ENCODE data around the gene PHC2. TPM values are rescaled to one million over a fixed set of nuclear protein-coding genes. Genes with fewer than 3 reads are reported as not detected.

PHC2 gene
- total RNA-seq, 1 experiment from 2014 or later = 176 TPM

DNA sequence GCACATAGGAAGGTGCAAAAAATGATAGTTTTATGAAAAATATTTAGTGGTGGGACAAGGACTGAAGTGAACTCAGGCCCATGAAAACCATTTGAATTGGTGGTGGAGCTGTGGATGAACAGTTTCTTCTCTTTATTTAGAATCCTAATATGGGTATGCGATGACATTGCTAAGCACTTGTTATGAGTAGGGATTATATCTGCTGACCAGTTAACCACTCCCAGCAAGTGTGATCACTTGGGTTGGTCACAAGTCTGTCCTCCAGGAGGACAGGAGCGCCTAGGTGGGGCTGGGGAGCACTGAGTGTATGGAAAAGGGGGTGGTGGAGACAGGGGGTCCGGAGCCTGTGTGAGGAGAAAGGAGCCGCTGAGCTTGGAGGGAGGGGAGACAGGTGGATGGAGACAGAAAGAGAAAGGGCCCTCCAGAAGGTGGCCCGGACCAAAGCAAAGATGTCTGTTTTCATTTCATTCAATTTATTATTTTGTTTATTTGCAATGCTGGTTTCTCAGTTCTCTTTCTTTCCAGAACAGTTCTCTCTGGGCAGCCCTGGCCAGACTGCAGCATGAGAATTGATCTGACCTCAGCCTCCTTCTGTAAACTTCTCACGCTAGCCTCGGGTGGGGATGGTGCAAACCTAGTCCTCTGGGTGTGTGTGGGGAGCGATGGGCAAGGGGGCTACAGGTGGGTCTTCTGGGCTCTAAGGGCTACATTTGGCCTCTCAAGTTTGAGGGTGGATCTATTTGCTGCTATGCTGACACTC, 31.7 kb upstream of the PHC2 start (continued):
- no peak for TF ChIP-seq FOSL1 (IDR thresholded peaks at IDR 0.05; ENCODE audit: low read depth)

DNA sequence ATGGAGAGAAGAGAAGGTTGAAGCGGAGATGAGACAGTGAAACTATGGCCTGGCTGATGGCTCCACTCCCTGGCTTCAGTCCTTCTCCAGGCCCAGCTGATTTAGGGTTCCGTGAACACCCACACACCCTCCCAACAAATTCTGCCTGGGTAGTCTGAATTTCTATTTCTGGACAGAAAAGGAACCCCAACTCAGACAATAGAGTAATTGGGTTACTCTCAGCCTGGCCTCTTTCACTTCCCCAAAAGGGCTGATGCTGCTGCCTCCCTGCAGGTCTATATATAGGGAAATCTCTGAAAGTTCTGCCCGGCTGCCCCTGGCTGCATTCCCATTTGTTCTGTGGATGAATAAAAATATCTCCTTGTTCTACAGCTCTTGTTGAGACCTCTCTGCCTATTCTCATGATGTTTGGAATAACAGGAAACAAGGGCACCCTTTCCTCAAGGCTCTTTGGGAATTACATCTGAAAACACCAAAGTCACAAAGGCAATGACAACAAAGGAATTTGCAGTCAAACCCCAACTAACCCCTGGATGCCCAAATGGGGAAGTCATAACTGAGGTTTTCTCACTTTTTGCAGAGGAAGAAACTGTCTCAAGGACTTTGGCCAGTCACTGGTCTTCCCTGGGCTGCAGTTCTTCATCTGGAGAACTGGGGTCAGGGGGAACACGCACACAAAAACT, 30.2 kb upstream of the PHC2 start:
- DNase-seq (ENCODE audit: low read depth, low spot score) = no peak
- no peaks in the 10 kb centered on the region for H3K36me3 ChIP-seq (ENCODE audit: control insufficient read depth in 1 of 2, insufficient read depth in 2 of 2, low read length in 2 of 2)
- CTCF ChIA-PET = interaction anchor here (1.1 to 1.6 kb wide), 3 partner anchors 9 to 334 kb away, joined by 4 to 8 read pairs (median 5); no protein-coding TSS in a partner anchor
- H3K4me2 ChIP-seq (ENCODE audit: low read length) = no peak overlapping the region
- no peak overlapping the region for H3K27ac ChIP-seq (ENCODE audit: low read depth, low read length)
- no peak overlapping the region for H3K4me3 ChIP-seq (replicated peaks in 1 of 2; ENCODE audit: low read depth in 1 of 2, low read length in 2 of 2)
- no peaks in the 10 kb centered on the region for H4K20me1 ChIP-seq (ENCODE audit: insufficient read depth)
- POLR2A ChIA-PET = interaction anchor here (1.0 to 1.4 kb wide), 2 partner anchors 10 to 20 kb away, joined by 3 read pairs; no protein-coding TSS in a partner anchor
- H3K9me2 ChIP-seq (ENCODE audit: insufficient read depth) = no peaks in the 10 kb centered on the region
- no peak overlapping the region for H2AFZ ChIP-seq (ENCODE audit: low read depth, low read length, poor library complexity, severe bottlenecking)
- no peaks in the 10 kb centered on the region for H3K9me3 ChIP-seq (ENCODE audit: control insufficient read depth in 1 of 2, insufficient read depth in 1 of 2, low read depth in 1 of 2, low read length in 2 of 2)
- peaks cover 25 to 40% of the 10 kb centered on the region in 2 experiments for H3K4me1 ChIP-seq (ENCODE audit: control insufficient read depth in 1 of 2, insufficient read depth in 2 of 2, low read length in 2 of 2)
- no peaks in the 10 kb centered on the region for H3K79me2 ChIP-seq (ENCODE audit: insufficient read depth, low read length)
- no TSS peak for BruUV-seq (replicated peaks)
- H3K27me3 ChIP-seq (ENCODE audit: insufficient read depth, low read length) = no peaks in the 10 kb centered on the region
- RAD21 ChIA-PET (ENCODE audit: low non-redundant PET in 1 of 2, low total read pairs in 2 of 2, uncharacterized antibody in 2 of 2, unreplicated experiment in 2 of 2) = no interaction called here
- H3K9ac ChIP-seq (ENCODE audit: low read length) = no peak overlapping the region
- intact Hi-C loops (cut with micrococcal nuclease) = no loop called here
- no peak for ATAC-seq
- no peak for TF ChIP-seq EGR1 (IDR thresholded peaks at IDR 0.05; ENCODE audit: low read depth)
- no peak for TF ChIP-seq ZNF274 (IDR thresholded peaks at IDR 0.05; ENCODE audit: low read depth, low read length)
- no peak for TF ChIP-seq SIN3A (IDR thresholded peaks at IDR 0.05; ENCODE audit: low read depth)
- no peak for TF ChIP-seq EZH2phosphoT487 (IDR thresholded peaks at IDR 0.05; ENCODE audit: borderline replicate concordance)
- TF ChIP-seq, protein P1, sequence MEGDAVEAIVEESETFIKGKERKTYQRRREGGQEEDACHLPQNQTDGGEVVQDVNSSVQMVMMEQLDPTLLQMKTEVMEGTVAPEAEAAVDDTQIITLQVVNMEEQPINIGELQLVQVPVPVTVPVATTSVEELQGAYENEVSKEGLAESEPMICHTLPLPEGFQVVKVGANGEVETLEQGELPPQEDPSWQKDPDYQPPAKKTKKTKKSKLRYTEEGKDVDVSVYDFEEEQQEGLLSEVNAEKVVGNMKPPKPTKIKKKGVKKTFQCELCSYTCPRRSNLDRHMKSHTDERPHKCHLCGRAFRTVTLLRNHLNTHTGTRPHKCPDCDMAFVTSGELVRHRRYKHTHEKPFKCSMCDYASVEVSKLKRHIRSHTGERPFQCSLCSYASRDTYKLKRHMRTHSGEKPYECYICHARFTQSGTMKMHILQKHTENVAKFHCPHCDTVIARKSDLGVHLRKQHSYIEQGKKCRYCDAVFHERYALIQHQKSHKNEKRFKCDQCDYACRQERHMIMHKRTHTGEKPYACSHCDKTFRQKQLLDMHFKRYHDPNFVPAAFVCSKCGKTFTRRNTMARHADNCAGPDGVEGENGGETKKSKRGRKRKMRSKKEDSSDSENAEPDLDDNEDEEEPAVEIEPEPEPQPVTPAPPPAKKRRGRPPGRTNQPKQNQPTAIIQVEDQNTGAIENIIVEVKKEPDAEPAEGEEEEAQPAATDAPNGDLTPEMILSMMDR (IDR thresholded peaks at IDR 0.05 in 2 of 3, conservative IDR thresholded peaks at IDR 0.05 in 1 of 3; ENCODE audit: borderline replicate concordance in 1 of 3, insufficient read depth in 1 of 3, low read depth in 2 of 3, low read length in 2 of 3) = no peak
- no peak for TF ChIP-seq RAD21 (IDR thresholded peaks at IDR 0.05; ENCODE audit: low read depth)
- no peak for TF ChIP-seq FOSL1 (IDR thresholded peaks at IDR 0.05; ENCODE audit: low read depth)
- no peak for TF ChIP-seq ZFX (IDR thresholded peaks at IDR 0.05)
- TF ChIP-seq, protein P2, sequence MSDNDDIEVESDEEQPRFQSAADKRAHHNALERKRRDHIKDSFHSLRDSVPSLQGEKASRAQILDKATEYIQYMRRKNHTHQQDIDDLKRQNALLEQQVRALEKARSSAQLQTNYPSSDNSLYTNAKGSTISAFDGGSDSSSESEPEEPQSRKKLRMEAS (IDR thresholded peaks at IDR 0.05) = no peak
- TF ChIP-seq, protein P3, sequence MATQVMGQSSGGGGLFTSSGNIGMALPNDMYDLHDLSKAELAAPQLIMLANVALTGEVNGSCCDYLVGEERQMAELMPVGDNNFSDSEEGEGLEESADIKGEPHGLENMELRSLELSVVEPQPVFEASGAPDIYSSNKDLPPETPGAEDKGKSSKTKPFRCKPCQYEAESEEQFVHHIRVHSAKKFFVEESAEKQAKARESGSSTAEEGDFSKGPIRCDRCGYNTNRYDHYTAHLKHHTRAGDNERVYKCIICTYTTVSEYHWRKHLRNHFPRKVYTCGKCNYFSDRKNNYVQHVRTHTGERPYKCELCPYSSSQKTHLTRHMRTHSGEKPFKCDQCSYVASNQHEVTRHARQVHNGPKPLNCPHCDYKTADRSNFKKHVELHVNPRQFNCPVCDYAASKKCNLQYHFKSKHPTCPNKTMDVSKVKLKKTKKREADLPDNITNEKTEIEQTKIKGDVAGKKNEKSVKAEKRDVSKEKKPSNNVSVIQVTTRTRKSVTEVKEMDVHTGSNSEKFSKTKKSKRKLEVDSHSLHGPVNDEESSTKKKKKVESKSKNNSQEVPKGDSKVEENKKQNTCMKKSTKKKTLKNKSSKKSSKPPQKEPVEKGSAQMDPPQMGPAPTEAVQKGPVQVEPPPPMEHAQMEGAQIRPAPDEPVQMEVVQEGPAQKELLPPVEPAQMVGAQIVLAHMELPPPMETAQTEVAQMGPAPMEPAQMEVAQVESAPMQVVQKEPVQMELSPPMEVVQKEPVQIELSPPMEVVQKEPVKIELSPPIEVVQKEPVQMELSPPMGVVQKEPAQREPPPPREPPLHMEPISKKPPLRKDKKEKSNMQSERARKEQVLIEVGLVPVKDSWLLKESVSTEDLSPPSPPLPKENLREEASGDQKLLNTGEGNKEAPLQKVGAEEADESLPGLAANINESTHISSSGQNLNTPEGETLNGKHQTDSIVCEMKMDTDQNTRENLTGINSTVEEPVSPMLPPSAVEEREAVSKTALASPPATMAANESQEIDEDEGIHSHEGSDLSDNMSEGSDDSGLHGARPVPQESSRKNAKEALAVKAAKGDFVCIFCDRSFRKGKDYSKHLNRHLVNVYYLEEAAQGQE (IDR thresholded peaks at IDR 0.05; ENCODE audit: low read depth) = no peak
- no peak for TF ChIP-seq JUND (IDR thresholded peaks at IDR 0.05)
- TF ChIP-seq EZH2 (IDR thresholded peaks at IDR 0.05) = no peak
- TF ChIP-seq ELF1 (IDR thresholded peaks at IDR 0.05; ENCODE audit: borderline replicate concordance, low read depth) = no peak
- no peak for TF ChIP-seq YY1 (IDR thresholded peaks at IDR 0.05; ENCODE audit: extremely low read depth, insufficient replicate concordance, low read depth, low read length)
- TF ChIP-seq, protein P4, sequence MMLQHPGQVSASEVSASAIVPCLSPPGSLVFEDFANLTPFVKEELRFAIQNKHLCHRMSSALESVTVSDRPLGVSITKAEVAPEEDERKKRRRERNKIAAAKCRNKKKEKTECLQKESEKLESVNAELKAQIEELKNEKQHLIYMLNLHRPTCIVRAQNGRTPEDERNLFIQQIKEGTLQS (IDR thresholded peaks at IDR 0.05) = no peak
- no peak for TF ChIP-seq CEBPB (IDR thresholded peaks at IDR 0.05; ENCODE audit: low read depth)
- TF ChIP-seq TCF7L2 (IDR thresholded peaks at IDR 0.05; ENCODE audit: borderline replicate concordance, extremely low read depth, insufficient read depth, insufficient read length) = no peak

All from HCT116 (cell line).